ENCODE data around the gene CCDC85C.

Gene CCDC85C

DNA sequence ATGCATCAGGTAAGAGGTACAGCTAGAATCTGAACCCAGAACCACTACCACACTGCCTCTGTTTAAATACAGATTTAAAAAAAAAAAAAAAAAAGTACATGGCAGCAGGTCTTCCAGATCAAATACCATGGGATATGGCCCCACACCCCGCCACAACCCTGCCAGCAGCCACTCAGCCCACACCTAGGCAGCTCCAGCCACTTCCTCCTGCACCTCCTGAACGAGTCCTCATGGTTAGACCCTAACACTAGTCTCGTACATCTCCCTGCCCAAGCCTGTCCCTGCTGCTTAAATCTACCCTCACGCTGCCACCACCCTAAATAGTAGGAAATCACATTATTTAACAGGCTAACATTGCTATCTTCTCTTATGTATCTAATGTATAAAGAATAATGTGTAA, 135.9 kb downstream of the CCDC85C start:
- peaks cover 45% of the 10 kb centered on the region for H3K4me1 Mint-ChIP-seq
- peaks cover 8% of the 10 kb centered on the region for H3K36me3 Mint-ChIP-seq (ENCODE audit: insufficient read depth)
- no peak for ATAC-seq (replicated peaks; ENCODE audit: extremely low read depth, poor library complexity, severe bottlenecking)
- H3K9me3 Mint-ChIP-seq: no peaks in the 10 kb centered on the region
- no peaks in the 10 kb centered on the region for H3K27me3 Mint-ChIP-seq
- no peak overlapping the region for H3K4me3 Mint-ChIP-seq
- H3K27ac Mint-ChIP-seq (ENCODE audit: low read depth): peak overlapping the region; percentile 2
- DNase-seq (ENCODE audit: low spot score in 2 of 2): no peak

DNA sequence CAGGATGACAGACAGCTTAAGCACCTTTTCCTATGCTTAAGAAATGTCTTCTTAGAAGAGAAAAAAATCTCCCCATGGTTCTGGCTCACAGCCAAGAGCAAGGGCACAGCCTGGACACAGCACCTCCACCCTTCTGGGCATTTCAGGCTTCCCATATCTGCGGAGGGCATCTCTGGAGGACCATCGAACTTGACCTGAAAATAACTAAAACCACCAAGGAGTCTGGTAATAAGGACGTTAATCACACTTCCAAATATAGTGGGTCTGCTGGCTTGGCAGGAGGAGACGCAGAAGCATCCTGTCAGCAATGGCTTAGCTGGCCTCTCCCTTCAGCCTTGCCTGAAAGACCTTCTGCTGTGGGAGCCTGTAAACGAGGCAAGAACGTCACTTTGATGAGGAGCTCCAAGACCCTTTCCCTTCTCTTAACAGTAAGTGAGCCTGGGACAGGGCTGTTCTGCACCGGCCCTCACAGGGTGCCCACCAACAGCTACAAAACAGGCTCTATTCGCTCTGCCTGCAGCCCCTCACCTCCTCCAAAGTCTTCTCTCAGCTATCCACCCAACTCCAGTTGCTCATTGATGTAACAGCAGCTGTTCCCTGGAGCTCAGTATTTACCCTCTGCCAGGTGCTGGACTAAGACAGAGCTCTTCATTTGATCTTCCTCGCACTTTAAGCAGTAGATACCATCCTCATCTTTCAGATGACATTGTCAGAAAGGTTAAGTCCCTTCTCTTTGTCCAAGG, 136.5 kb downstream of the CCDC85C start:
- no peak overlapping the region for H3K4me3 Mint-ChIP-seq
- H3K4me1 Mint-ChIP-seq: peaks cover 40% of the 10 kb centered on the region
- H3K27me3 Mint-ChIP-seq: no peaks in the 10 kb centered on the region
- ATAC-seq (replicated peaks; ENCODE audit: extremely low read depth, poor library complexity, severe bottlenecking) (no peak), DNase-seq (ENCODE audit: low spot score in 2 of 2) (no peak)
- no peaks in the 10 kb centered on the region for H3K9me3 Mint-ChIP-seq
- H3K27ac Mint-ChIP-seq (ENCODE audit: low read depth): peak overlapping the region; percentile 2
- H3K36me3 Mint-ChIP-seq (ENCODE audit: insufficient read depth): peaks cover 10% of the 10 kb centered on the region

DNA sequence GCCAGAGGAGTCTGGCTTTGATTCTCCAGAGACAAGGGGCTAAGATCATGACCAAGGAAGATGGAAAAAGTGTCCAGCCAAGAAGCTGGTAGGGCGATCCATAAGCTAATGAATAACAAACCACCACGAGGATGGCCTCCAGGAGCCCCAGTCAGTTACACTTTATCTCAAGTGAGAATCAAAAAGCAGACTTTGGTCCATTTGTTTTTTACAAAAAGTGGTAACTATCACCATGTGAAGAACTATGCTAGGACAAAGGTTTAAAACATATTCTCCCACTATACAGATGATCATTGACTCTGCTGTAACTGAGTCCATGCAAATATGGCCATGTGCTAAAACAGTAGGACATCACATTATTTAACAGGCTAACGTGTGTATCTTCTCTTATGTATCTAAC, 137.2 kb downstream of the CCDC85C start:
- ATAC-seq (replicated peaks; ENCODE audit: extremely low read depth, poor library complexity, severe bottlenecking): no peak

DNA sequence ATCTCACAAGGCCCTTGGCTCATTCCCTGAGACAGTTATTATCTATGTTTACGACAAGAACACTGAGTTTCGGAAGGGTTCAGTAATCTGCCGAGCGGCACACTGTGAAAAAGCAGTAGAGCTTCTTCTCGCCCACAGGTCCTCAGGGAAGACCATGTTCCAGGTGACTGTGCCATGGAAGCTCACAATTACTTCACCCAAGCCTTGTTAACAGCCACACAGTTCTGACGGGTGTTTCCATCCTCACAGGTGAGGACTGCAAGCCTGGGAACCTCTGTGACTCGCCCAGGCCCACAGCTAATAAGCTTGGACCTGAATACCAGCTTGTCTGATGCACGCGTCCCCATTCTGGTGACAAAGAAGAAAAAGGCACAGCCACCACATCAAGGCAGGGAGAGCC, 138.7 kb downstream of the CCDC85C start:
- Mint-ChIP-seq H3K4me1 (peaks cover 50% of the 10 kb centered on the region), H3K27me3 (no peaks in the 10 kb centered on the region), H3K27ac (ENCODE audit: low read depth) (no peak overlapping the region), H3K9me3 (no peaks in the 10 kb centered on the region), H3K36me3 (ENCODE audit: insufficient read depth) (peaks cover 17% of the 10 kb centered on the region), H3K4me3 (no peak overlapping the region)
- DNase-seq (ENCODE audit: low spot score in 2 of 2): no peak
- ATAC-seq (replicated peaks; ENCODE audit: extremely low read depth, poor library complexity, severe bottlenecking): no peak

More for the DNA sequence above, 137.2 kb downstream of the CCDC85C start:
- Mint-ChIP-seq H3K4me3 (no peak overlapping the region), H3K9me3 (no peaks in the 10 kb centered on the region), H3K27me3 (no peaks in the 10 kb centered on the region), H3K36me3 (ENCODE audit: insufficient read depth) (peaks cover 14% of the 10 kb centered on the region), H3K4me1 (peaks cover 48% of the 10 kb centered on the region), H3K27ac (ENCODE audit: low read depth) (no peak overlapping the region)
- no peak for DNase-seq (ENCODE audit: low spot score in 2 of 2)

DNA sequence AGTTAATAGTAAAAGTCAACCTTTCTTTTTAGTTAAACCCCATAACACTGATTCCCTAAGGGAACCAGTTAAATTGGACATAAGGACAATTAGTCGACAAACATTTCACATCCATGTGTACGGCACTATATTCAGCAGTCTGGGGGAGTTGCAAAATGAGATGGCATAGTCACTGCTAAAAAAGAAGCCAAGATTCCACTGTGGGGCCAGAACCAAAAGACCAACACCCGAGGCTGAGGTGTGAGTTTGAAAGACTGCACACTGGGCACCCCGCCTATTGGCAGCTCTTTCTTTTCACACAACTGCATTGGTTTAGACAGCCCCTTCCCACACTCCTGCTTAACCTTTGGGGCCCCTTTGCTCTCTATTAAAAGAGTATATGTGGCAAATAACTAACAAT, 140.0 kb downstream of the CCDC85C start:
- Mint-ChIP-seq H3K27me3 (no peaks in the 10 kb centered on the region), H3K4me3 (no peak overlapping the region), H3K36me3 (ENCODE audit: insufficient read depth) (peaks cover 22% of the 10 kb centered on the region), H3K27ac (ENCODE audit: low read depth) (no peak overlapping the region), H3K9me3 (no peaks in the 10 kb centered on the region), H3K4me1 (peaks cover 44% of the 10 kb centered on the region)
- ATAC-seq (replicated peaks; ENCODE audit: extremely low read depth, poor library complexity, severe bottlenecking): no peak
- DNase-seq (ENCODE audit: low spot score in 2 of 2): no peak

DNA sequence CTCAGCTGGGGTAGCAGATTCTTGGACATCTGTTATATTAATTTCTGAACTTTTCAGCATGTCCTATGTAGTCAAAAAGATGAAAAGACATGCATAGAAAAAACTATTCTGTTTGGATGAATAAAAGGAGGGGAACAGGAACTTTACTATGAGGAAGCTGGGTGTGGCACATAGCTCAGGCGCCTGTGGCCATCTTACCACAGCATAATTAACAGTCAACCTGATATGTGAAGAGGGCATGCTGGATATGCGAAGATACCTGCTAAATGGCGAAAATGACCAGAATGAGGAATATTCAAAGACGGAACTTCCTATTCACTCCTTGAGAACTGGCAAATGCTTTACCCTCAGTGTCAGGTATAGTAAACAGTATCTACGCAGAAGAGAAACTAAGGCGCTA, 141.8 kb downstream of the CCDC85C start:
- H3K36me3 Mint-ChIP-seq (ENCODE audit: insufficient read depth): peaks cover 31% of the 10 kb centered on the region

DNA sequence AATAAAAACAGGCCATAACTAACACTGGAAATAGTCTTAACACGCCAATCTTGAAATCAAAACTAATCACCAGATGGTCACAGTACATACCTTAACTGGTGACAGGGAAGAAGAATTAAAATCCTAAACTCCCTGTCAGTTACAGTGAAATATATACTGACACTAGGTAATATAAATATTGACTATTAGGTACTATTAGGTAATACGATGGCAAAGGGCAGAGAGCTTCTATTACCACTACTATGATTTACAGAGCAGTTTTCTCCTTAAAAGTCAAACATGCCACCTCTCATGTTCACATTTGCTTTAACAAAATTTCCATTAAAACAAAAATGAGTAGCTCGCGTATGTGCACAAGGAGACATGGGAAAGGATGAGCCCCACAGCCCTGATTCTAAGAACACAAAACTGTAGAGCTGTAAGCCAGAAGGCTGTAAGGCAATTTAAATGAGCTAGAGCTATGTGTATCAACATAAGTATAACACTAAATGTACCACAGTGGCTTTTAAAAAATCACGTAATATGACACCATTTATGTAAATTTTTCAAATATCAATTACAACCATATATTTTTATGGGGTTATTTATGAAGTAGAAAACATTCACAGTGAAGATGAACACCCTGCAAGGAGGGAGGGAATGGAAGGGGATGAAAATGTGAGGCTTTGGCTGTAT, 142.5 kb downstream of the CCDC85C start:
- H3K36me3 Mint-ChIP-seq (ENCODE audit: insufficient read depth): peaks cover 38% of the 10 kb centered on the region
- DNase-seq (ENCODE audit: low spot score in 2 of 2): no peak
- H3K27ac Mint-ChIP-seq (ENCODE audit: low read depth): peak overlapping the region; percentile 17
- no peak overlapping the region for H3K4me3 Mint-ChIP-seq
- no peak for ATAC-seq (replicated peaks; ENCODE audit: extremely low read depth, poor library complexity, severe bottlenecking)
- H3K4me1 Mint-ChIP-seq: peaks cover 26% of the 10 kb centered on the region
- H3K9me3 Mint-ChIP-seq: no peaks in the 10 kb centered on the region
- no peaks in the 10 kb centered on the region for H3K27me3 Mint-ChIP-seq

More for the DNA sequence above, 141.8 kb downstream of the CCDC85C start:
- no peaks in the 10 kb centered on the region for H3K27me3 Mint-ChIP-seq
- ATAC-seq (replicated peaks; ENCODE audit: extremely low read depth, poor library complexity, severe bottlenecking) (no peak), DNase-seq (ENCODE audit: low spot score in 2 of 2) (no peak)
- H3K4me3 Mint-ChIP-seq: no peak overlapping the region
- H3K27ac Mint-ChIP-seq (ENCODE audit: low read depth): no peak overlapping the region
- H3K4me1 Mint-ChIP-seq: peaks cover 27% of the 10 kb centered on the region
- no peaks in the 10 kb centered on the region for H3K9me3 Mint-ChIP-seq

DNA sequence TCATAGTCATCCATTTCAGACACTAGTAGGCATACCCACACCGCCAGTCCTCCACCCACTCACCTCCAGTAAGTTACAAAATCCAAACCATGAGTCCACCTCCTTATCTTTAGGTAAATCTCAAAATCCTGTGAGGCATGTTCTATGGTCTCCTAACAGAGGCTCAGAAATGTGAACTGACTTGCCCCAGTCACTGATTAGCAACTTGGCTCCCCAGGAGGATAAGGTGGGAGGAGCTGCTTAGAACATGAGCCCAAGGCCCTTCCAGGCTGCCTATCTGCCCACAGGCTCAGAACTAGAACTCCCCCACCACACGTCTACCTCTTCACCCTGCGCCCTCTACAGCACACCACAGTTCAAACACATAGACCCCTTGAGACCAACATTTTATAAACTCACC, 143.2 kb downstream of the CCDC85C start:
- no peaks in the 10 kb centered on the region for H3K9me3 Mint-ChIP-seq
- ATAC-seq (replicated peaks; ENCODE audit: extremely low read depth, poor library complexity, severe bottlenecking): no peak
- no peak for DNase-seq (ENCODE audit: low spot score in 2 of 2)
- no peaks in the 10 kb centered on the region for H3K27me3 Mint-ChIP-seq
- H3K36me3 Mint-ChIP-seq (ENCODE audit: insufficient read depth): peaks cover 40% of the 10 kb centered on the region
- H3K4me3 Mint-ChIP-seq: no peak overlapping the region
- peak overlapping the region; percentile 17 for H3K27ac Mint-ChIP-seq (ENCODE audit: low read depth)
- H3K4me1 Mint-ChIP-seq: peaks cover 26% of the 10 kb centered on the region

DNA sequence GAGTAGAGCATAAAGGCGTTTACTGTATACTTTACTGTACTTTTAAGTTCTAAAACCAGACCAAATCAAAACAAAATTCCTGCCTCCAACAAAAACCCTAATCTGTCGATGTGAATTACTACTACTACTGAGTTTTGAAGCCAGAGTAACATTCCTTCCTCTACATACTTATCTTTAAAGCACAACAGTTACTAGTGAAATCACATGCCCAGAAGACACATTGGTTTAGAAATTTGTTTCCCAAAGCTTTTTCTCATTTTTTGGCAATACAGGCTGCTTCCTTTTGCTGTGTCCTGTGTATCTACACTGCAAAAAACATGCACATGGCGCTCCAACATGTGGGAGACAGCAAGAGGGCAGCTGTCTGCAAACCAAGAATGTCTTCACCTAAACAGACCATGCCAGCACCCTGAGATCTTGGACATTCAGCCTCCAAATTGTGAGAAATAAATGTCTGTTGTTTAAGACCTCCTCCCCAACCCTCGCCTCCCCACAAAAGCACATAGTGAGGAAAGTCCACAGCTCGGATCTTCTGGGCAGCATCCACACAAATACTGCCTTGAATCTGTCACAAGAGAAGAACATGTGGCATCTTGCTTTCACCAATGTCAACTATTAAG, 144.4 kb downstream of the CCDC85C start:
- Mint-ChIP-seq H3K4me1 (peaks cover 26% of the 10 kb centered on the region), H3K4me3 (no peak overlapping the region), H3K36me3 (ENCODE audit: insufficient read depth) (peaks cover 35% of the 10 kb centered on the region), H3K9me3 (no peaks in the 10 kb centered on the region), H3K27me3 (no peaks in the 10 kb centered on the region), H3K27ac (ENCODE audit: low read depth) (no peak overlapping the region)
- ATAC-seq (replicated peaks; ENCODE audit: extremely low read depth, poor library complexity, severe bottlenecking): no peak
- no peak for DNase-seq (ENCODE audit: low spot score in 2 of 2)

DNA sequence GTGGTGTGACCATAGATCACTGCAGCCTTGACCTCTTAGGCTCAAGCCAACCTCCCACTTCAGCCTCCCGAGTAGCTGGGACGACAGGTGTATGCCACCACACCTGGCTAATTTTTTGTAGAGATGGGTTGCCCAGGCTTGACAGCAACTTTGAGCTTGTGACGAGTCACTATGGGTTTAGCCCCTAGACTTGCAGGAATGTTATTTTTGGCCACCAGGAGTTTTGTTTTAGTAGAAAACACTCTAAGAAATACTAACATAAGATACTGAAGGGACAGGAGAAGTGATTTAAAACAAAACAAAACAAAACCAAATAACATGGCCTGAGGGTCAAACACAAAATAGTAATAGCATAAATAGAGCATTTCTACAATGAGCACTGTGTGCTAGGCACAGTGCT, 149.8 kb downstream of the CCDC85C start:
- Mint-ChIP-seq H3K9me3 (no peaks in the 10 kb centered on the region), H3K4me1 (peaks cover 5% of the 10 kb centered on the region), H3K4me3 (no peak overlapping the region), H3K27me3 (no peaks in the 10 kb centered on the region), H3K36me3 (ENCODE audit: insufficient read depth) (peaks cover 28% of the 10 kb centered on the region), H3K27ac (ENCODE audit: low read depth) (no peak overlapping the region)
- DNase-seq (ENCODE audit: low spot score in 2 of 2) (no peak), ATAC-seq (replicated peaks; ENCODE audit: extremely low read depth, poor library complexity, severe bottlenecking) (no peak)

DNA sequence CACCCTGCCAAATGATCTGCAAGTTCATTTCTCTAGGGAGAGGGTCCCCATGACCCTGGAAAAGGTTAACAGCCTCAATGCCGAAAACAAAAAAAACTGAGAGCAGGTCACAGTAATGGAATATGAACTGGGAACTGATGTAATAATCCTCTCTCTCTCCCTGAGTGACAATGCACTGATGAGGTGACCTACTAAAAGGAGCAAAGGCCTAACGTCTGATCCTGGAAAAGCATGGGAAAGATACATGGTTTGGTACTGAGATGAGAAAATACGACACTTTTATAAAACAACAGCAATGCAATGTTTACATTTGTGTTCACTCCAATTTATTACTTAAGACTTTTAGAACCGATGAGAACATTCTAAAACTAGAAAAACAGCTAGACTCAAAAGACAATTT, 151.0 kb downstream of the CCDC85C start:
- H3K4me3 Mint-ChIP-seq: no peak overlapping the region
- no peaks in the 10 kb centered on the region for H3K27me3 Mint-ChIP-seq
- no peaks in the 10 kb centered on the region for H3K9me3 Mint-ChIP-seq
- ATAC-seq (replicated peaks; ENCODE audit: extremely low read depth, poor library complexity, severe bottlenecking) (no peak), DNase-seq (ENCODE audit: low spot score in 2 of 2) (no peak)
- peaks cover 25% of the 10 kb centered on the region for H3K36me3 Mint-ChIP-seq (ENCODE audit: insufficient read depth)
- no peak overlapping the region for H3K27ac Mint-ChIP-seq (ENCODE audit: low read depth)
- H3K4me1 Mint-ChIP-seq: peaks cover 5% of the 10 kb centered on the region

DNA sequence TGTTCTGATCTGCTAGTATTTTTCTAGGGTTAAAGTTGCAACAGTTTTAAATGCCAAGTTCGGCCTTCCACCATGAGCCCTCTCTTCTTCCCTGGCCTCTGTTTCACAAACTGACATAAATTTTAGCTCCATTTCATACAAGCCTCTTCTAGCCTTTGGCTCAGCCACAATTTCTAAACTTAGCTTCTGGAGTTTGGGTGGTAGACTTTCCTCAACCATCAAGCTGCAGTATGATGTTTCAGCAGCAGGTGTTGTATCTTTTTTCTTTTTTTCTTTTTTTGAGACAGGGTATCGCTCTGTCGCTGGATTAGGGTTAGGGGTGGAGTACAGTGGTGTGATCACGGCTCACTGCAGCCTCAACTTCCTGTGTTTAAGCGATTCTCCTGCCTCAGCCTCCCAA, 152.8 kb downstream of the CCDC85C start:
- no peaks in the 10 kb centered on the region for H3K9me3 Mint-ChIP-seq
- no peak overlapping the region for H3K4me3 Mint-ChIP-seq
- H3K27me3 Mint-ChIP-seq: no peaks in the 10 kb centered on the region
- H3K4me1 Mint-ChIP-seq: peaks cover 5% of the 10 kb centered on the region
- DNase-seq (ENCODE audit: low spot score in 2 of 2) (no peak), ATAC-seq (replicated peaks; ENCODE audit: extremely low read depth, poor library complexity, severe bottlenecking) (no peak)
- H3K36me3 Mint-ChIP-seq (ENCODE audit: insufficient read depth): peaks cover 17% of the 10 kb centered on the region
- peak overlapping the region; percentile 72 for H3K27ac Mint-ChIP-seq (ENCODE audit: low read depth)

DNA sequence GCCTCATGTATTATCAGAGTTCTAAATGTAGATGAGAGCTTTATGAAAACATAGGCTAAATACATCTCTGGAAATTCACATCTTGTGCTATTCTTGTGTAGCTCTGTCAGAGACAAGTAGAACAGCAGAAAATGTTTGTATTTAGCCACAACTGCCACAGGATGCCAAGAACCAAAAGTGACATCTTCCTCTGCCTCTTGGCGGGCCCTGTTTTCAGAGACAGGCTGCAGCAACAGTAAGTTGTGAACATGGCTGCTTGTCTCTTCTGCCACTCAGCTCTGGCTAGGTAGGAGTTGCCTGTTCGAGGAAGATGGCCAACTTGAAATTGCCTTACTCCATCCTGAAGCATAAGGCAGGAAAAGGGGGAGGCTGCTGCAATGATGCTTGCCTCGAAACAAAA, 153.7 kb downstream of the CCDC85C start:
- H3K4me1 Mint-ChIP-seq: peaks cover 10% of the 10 kb centered on the region
- ATAC-seq (replicated peaks; ENCODE audit: extremely low read depth, poor library complexity, severe bottlenecking) (no peak), DNase-seq (ENCODE audit: low spot score in 2 of 2) (no peak)
- H3K4me3 Mint-ChIP-seq: no peak overlapping the region
- H3K27ac Mint-ChIP-seq (ENCODE audit: low read depth): no peak overlapping the region
- H3K27me3 Mint-ChIP-seq: no peaks in the 10 kb centered on the region
- no peaks in the 10 kb centered on the region for H3K9me3 Mint-ChIP-seq
- peaks cover 18% of the 10 kb centered on the region for H3K36me3 Mint-ChIP-seq (ENCODE audit: insufficient read depth)

All from central memory CD8-positive, alpha-beta T cell (primary cell).